HEK293 (cell line): ENCODE results near the gene TGFB1.
"Not testable (repeated sequence)": the region's sequence is repeated elsewhere in the genome, so short reads cannot be mapped to it uniquely, and the experiment has no call there.

Source experiments
- CTCF ChIA-PET: fragments of 350-600 bp; formaldehyde crosslinking; extraction: SDS; loops from one replicate; lab custom pipeline; 2021; ENCODE audit warnings: antibody characterized with exemption; lab: Yijun Ruan, JAX
- POLR2A ChIA-PET: fragments of 300-600 bp; formaldehyde crosslinking; extraction: SDS; loops from one replicate; lab custom pipeline; 2020; ENCODE audit warnings: antibody characterized with exemption, inconsistent platforms; lab: Yijun Ruan, JAX
- H3K27ac ChIP-seq: fragments of 200-500 bp; sonication (Bioruptor generic); 2 replicates; pipeline ENCODE4 v1.5.1; 2014; ENCODE audit warnings: low read depth, low read length, control low read depth, inconsistent platforms; ENCODE audit errors: extremely low read depth
- H3K36me3 ChIP-seq, 2 experiments: fragments of 200-500 bp in 1 of 2; sonication (Bioruptor generic) in 1 of 2; 1 replicate in 1 of 2; 2 replicates in 1 of 2; pipeline ENCODE4 v1.5.1; 2014 to 2017; ENCODE audit warnings: inconsistent platforms in 2 of 2, low read length in 2 of 2; ENCODE audit not compliant: control insufficient read depth in 2 of 2, insufficient read depth in 1 of 2
- H3K4me1 ChIP-seq: fragments of 200-500 bp; sonication (Bioruptor generic); 2 replicates; pipeline ENCODE4 v1.5.1; 2014; ENCODE audit warnings: mild to moderate bottlenecking, low read length, inconsistent platforms; ENCODE audit not compliant: control insufficient read depth, insufficient read depth
- H3K4me3 ChIP-seq: 2 replicates; pipeline ENCODE4 v1.5.1; 2011; ENCODE audit warnings: low read depth, mild to moderate bottlenecking, control low read depth, low read length, moderate library complexity
- H3K9me3 ChIP-seq: fragments of 200-500 bp; sonication (Bioruptor generic); 2 replicates; pipeline ENCODE4 v1.5.1; 2014; ENCODE audit warnings: low read depth, low read length, inconsistent platforms; ENCODE audit not compliant: control insufficient read depth, insufficient read depth
- PRDM4 ChIP-seq: fragments of 450-650 bp; formaldehyde crosslinking; IDR thresholded peaks from 2 replicates; pipeline ENCODE4 v1.5.1; 2017; ENCODE audit warnings: missing biosample characterization, missing genetic modification characterization
- REST ChIP-seq: fragments of 450-650 bp; formaldehyde crosslinking; IDR thresholded peaks from 2 replicates; pipeline ENCODE4 v1.5.1; 2016; ENCODE audit warnings: missing biosample characterization, missing genetic modification characterization
- ZBTB8A ChIP-seq: fragments of 450-650 bp; formaldehyde crosslinking; IDR thresholded peaks from 2 replicates; pipeline ENCODE4 v1.5.1; 2016; ENCODE audit warnings: missing biosample characterization, missing genetic modification characterization
- ZFP37 ChIP-seq: fragments of 450-650 bp; formaldehyde crosslinking; IDR thresholded peaks from 2 replicates; pipeline ENCODE4 v1.5.1; 2016; ENCODE audit warnings: missing biosample characterization, missing genetic modification characterization
- ZNF132 ChIP-seq: fragments of 450-650 bp; formaldehyde crosslinking; IDR thresholded peaks from 2 replicates; pipeline ENCODE4 v1.5.1; 2017; ENCODE audit warnings: missing biosample characterization, missing genetic modification characterization, borderline replicate concordance
- ZNF302 ChIP-seq: fragments of 450-650 bp; formaldehyde crosslinking; IDR thresholded peaks from 2 replicates; pipeline ENCODE4 v1.5.1; 2016; ENCODE audit warnings: missing biosample characterization, missing genetic modification characterization, low read depth
- ZNF473 ChIP-seq: fragments of 450-650 bp; formaldehyde crosslinking; IDR thresholded peaks from 2 replicates; pipeline ENCODE4 v1.5.1; 2017; ENCODE audit warnings: missing biosample characterization, missing genetic modification characterization
- ZNF548 ChIP-seq: fragments of 450-650 bp; formaldehyde crosslinking; IDR thresholded peaks from 2 replicates; pipeline ENCODE4 v1.5.1; 2016; ENCODE audit warnings: missing biosample characterization, missing genetic modification characterization
- ZNF558 ChIP-seq: fragments of 450-650 bp; formaldehyde crosslinking; IDR thresholded peaks from 2 replicates; pipeline ENCODE4 v1.5.1; 2016; ENCODE audit warnings: missing biosample characterization, missing genetic modification characterization
- ZNF660 ChIP-seq: fragments of 450-650 bp; IDR thresholded peaks from 2 replicates; pipeline ENCODE4 v1.5.1; 2018; ENCODE audit warnings: missing biosample characterization, mild to moderate bottlenecking, missing genetic modification characterization
- ZNF670 ChIP-seq: fragments of 450-650 bp; formaldehyde crosslinking; IDR thresholded peaks from 2 replicates; pipeline ENCODE4 v1.5.1; 2016; ENCODE audit warnings: missing biosample characterization, missing genetic modification characterization, low read depth
- ZSCAN30 ChIP-seq: fragments of 450-650 bp; IDR thresholded peaks from 2 replicates; pipeline ENCODE4 v1.5.1; 2018; ENCODE audit warnings: missing biosample characterization, mild to moderate bottlenecking, missing genetic modification characterization, moderate library complexity
- TF ChIP-seq, protein P1 (sequence below): fragments of 450-650 bp; formaldehyde crosslinking; IDR thresholded peaks from 2 replicates; pipeline ENCODE4 v1.5.1; 2016; ENCODE audit warnings: missing biosample characterization, missing genetic modification characterization
- TF ChIP-seq, protein P2 (sequence below): fragments of 450-650 bp; formaldehyde crosslinking; IDR thresholded peaks from 2 replicates; pipeline ENCODE4 v1.5.1; 2017; ENCODE audit warnings: missing biosample characterization, mild to moderate bottlenecking, missing genetic modification characterization, moderate library complexity

The TGFB1 gene

DNA sequence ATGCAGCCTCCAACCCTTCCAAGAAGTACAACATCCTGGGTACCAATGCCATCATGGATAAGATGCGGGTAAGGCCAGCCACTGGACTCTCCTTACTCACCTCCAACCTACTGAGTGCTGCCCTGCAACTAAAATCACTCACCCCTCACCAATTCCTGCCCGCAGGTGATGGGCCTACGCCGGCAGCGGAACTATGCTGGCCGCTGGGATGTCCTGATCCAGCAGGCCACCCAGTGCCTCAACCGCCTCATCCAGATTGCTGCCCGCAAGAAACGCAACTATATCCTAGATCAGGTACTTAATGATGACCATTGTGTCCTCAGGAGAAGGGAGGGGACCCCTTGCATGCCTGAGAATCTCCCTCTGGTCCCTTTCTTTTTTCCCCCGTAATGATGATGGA lies 59.3 kb downstream of the TGFB1 start:
- no peak for TF ChIP-seq ZNF548
- no peak for TF ChIP-seq PRDM4 (tag by site-specific recombination)
- no peak for TF ChIP-seq ZNF473 (tag by site-specific recombination)
- TF ChIP-seq ZNF558 = no peak
- TF ChIP-seq, protein P1, sequence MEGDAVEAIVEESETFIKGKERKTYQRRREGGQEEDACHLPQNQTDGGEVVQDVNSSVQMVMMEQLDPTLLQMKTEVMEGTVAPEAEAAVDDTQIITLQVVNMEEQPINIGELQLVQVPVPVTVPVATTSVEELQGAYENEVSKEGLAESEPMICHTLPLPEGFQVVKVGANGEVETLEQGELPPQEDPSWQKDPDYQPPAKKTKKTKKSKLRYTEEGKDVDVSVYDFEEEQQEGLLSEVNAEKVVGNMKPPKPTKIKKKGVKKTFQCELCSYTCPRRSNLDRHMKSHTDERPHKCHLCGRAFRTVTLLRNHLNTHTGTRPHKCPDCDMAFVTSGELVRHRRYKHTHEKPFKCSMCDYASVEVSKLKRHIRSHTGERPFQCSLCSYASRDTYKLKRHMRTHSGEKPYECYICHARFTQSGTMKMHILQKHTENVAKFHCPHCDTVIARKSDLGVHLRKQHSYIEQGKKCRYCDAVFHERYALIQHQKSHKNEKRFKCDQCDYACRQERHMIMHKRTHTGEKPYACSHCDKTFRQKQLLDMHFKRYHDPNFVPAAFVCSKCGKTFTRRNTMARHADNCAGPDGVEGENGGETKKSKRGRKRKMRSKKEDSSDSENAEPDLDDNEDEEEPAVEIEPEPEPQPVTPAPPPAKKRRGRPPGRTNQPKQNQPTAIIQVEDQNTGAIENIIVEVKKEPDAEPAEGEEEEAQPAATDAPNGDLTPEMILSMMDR (tag by site-specific recombination) = no peak
- no peak for TF ChIP-seq ZSCAN30
- TF ChIP-seq ZNF670 (tag by site-specific recombination) = no peak
- TF ChIP-seq ZFP37 (tag by site-specific recombination) = no peak
- TF ChIP-seq ZNF302 (tag by site-specific recombination) = no peak
- TF ChIP-seq ZBTB8A = no peak
- no peak for TF ChIP-seq ZNF660 (tag by site-specific recombination)
- no peak for TF ChIP-seq ZNF132
- TF ChIP-seq, protein P2, sequence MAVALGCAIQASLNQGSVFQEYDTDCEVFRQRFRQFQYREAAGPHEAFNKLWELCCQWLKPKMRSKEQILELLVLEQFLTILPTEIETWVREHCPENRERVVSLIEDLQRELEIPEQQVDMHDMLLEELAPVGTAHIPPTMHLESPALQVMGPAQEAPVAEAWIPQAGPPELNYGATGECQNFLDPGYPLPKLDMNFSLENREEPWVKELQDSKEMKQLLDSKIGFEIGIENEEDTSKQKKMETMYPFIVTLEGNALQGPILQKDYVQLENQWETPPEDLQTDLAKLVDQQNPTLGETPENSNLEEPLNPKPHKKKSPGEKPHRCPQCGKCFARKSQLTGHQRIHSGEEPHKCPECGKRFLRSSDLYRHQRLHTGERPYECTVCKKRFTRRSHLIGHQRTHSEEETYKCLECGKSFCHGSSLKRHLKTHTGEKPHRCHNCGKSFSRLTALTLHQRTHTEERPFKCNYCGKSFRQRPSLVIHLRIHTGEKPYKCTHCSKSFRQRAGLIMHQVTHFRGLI = no peak
- POLR2A ChIA-PET = interaction anchor here (0.8 kb wide), 1 partner anchor 9 kb away, joined by 3 read pairs; no protein-coding TSS in a partner anchor
- peaks cover 97 to 100% of the 10 kb centered on the region in 2 experiments for H3K36me3 ChIP-seq
- H3K27ac ChIP-seq = no peak overlapping the region
- CTCF ChIA-PET = interaction anchor here (1.0 to 12.7 kb wide), 3 partner anchors 9 to 269 kb away, joined by 3 to 120 read pairs (median 5); no protein-coding TSS in a partner anchor
- no peaks in the 10 kb centered on the region for H3K4me1 ChIP-seq
- no peak overlapping the region for H3K4me3 ChIP-seq
- H3K9me3 ChIP-seq = no peaks in the 10 kb centered on the region

GRCh38 chr19:41289814-41290213 lies 63.9 kb downstream of the TGFB1 start:
- ChIA-PET POLR2A (interaction anchor here (0.5 kb wide), 1 partner anchor 590 kb away, joined by 5 read pairs; no protein-coding TSS in a partner anchor), CTCF (interaction anchor here (0.7 to 12.7 kb wide), 3 partner anchors 17 to 531 kb away, joined by 4 to 120 read pairs (median 8); no protein-coding TSS in a partner anchor)
- not testable (repeated sequence) for H3K4me3 ChIP-seq, H3K4me1 ChIP-seq, H3K9me3 ChIP-seq, H3K27ac ChIP-seq
- H3K36me3 ChIP-seq = peaks cover 95 to 100% of the 10 kb centered on the region in 2 experiments
- TF ChIP-seq REST (tag by site-specific recombination) = peak; percentile 70
